Ascending aorta (tissue), 2 donors: ENCODE data around the gene IMMP2L. TPM values are rescaled to one million over a fixed set of nuclear protein-coding genes. Genes with fewer than 3 reads are reported as not detected.

ENCODE experiments used
- DNase-seq, 2 donors: peaks; one replicate each; pipeline ENCODE4 v3.0.0-alpha.2; 2019; ENCODE audit warnings: low spot score in 2 of 2
- H3K27ac ChIP-seq, 2 donors: fragments of 200-600 bp; sonication (generic); one replicate each; pipeline ENCODE4 v1.5.1; 2016 to 2017; ENCODE audit warnings: mild to moderate bottlenecking in 1 of 2
- H3K27me3 ChIP-seq: fragments of 200-600 bp; sonication (generic); one replicate; pipeline ENCODE4 v1.5.1; 2017
- H3K36me3 ChIP-seq, 2 donors: fragments of 200-600 bp; sonication (generic); one replicate each; pipeline ENCODE4 v1.5.1; 2016
- H3K4me1 ChIP-seq, 2 donors: fragments of 200-600 bp; sonication (generic); one replicate each; pipeline ENCODE4 v1.5.1; 2016 to 2017; ENCODE audit warnings: mild to moderate bottlenecking in 1 of 2
- H3K4me3 ChIP-seq, 2 donors: fragments of 200-600 bp; sonication (generic); one replicate each; pipeline ENCODE4 v1.5.1; 2016 to 2017; ENCODE audit warnings: mild to moderate bottlenecking in 1 of 2
- H3K9me3 ChIP-seq, 2 donors: fragments of 200-600 bp; sonication (generic); one replicate each; pipeline ENCODE4 v1.5.1; 2016
- intact Hi-C: fragments of 100-400 bp; cut with DNase I; formaldehyde crosslinking; loops from one replicate; pipeline ENCODE4 v1.15.1; 2023
- total RNA-seq: library from RNA; depleted of rRNA; stranded (reverse); fragments of >200 nt; gene quantifications from one replicate; pipeline ENCODE4 v1.1.0, GENCODE V29; 2016
- TF ChIP-seq, protein P1 (sequence below), 3 experiments: fragments of 200-600 bp in 2 of 3; fragments of 450-650 bp in 1 of 3; sonication (generic) in 2 of 3; IDR thresholded peaks; one replicate each; pipeline ENCODE4 v1.5.1; 2016 to 2019; ENCODE audit warnings: antibody characterized with exemption in 3 of 3, mild to moderate bottlenecking in 1 of 3, moderate library complexity in 1 of 3

IMMP2L gene
- total RNA-seq, 1 donor from 2014 or later, result 143 TPM

DNA sequence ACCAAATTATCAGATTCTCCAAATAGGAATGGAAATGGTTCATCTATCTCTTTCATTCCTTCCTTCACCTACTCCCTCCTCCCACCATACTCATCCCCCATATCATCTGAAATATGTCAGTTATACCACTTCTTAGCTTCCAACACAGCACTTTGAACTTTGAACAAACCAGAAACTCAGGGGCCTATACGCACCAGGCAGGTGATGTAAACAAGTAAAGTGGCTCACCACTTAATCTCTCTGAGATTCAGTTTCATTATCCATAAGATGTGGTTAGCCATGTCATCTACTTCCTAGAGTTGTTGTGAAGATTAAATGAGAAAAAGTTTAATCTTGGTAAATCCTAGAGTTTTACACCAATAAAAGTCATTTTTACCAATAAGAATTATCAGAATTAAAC, 537.3 kb downstream of the IMMP2L start:
- Histone ChIP-seq H3K4me1 (peaks cover 0 to 8% of the 10 kb centered on the region in 2 donors), H3K27ac (no peak overlapping the region), H3K27me3 (no peaks in the 10 kb centered on the region), H3K4me3 (no peak overlapping the region), H3K9me3 (no peaks in the 10 kb centered on the region), H3K36me3 (no peaks in the 10 kb centered on the region)
- TF ChIP-seq, protein P1, sequence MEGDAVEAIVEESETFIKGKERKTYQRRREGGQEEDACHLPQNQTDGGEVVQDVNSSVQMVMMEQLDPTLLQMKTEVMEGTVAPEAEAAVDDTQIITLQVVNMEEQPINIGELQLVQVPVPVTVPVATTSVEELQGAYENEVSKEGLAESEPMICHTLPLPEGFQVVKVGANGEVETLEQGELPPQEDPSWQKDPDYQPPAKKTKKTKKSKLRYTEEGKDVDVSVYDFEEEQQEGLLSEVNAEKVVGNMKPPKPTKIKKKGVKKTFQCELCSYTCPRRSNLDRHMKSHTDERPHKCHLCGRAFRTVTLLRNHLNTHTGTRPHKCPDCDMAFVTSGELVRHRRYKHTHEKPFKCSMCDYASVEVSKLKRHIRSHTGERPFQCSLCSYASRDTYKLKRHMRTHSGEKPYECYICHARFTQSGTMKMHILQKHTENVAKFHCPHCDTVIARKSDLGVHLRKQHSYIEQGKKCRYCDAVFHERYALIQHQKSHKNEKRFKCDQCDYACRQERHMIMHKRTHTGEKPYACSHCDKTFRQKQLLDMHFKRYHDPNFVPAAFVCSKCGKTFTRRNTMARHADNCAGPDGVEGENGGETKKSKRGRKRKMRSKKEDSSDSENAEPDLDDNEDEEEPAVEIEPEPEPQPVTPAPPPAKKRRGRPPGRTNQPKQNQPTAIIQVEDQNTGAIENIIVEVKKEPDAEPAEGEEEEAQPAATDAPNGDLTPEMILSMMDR (IDR thresholded peaks at IDR 0.05), result no peak
- DNase-seq, result no peak
- intact Hi-C loops, result no loop called here

DNA sequence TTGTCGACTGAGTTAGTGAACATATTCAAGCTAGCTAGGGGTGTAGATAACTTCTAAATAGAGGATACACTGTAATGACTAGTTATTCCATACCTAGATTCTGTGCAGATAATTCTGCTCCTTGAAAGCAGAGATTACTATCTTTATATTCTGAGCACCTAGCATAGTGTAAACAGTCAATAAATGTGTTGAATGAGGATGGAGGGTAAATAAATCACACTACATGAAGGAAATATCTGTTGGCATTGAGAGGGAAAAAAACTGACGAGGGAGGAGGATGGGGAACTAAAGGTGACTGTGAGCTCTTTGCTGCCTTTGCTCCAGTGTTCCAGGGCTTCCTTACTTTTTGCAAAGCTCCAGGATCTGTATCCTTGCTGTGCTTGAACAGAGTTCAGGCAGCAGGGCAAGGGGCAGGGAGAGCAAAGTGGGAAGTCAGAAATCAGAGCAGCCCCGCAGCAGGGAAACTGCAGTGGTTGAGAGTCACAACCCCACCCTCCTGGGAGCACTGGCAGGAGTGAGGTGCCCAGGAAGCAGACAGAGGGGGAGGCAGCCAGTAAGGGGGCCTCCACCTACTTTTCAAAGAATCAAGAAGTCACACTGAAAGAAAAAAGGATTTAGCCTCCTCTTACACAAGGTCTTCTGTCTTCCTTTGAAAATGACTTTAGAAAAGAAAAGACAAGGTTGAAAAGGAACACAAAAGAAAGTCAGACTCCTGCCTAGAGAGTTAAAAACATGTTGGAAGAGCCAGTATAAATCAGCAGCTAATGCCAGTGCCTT, 543.1 kb downstream of the IMMP2L start:
- intact Hi-C loops, result no loop called here
- TF ChIP-seq, protein P1 (IDR thresholded peaks at IDR 0.05), result no peak
- no peak for DNase-seq
- H3K4me1 ChIP-seq, result no peaks in the 10 kb centered on the region
- H3K27ac ChIP-seq, result no peak overlapping the region
- no peak overlapping the region for H3K4me3 ChIP-seq
- no peaks in the 10 kb centered on the region for H3K36me3 ChIP-seq
- H3K27me3 ChIP-seq, result no peaks in the 10 kb centered on the region
- H3K9me3 ChIP-seq, result no peaks in the 10 kb centered on the region

DNA sequence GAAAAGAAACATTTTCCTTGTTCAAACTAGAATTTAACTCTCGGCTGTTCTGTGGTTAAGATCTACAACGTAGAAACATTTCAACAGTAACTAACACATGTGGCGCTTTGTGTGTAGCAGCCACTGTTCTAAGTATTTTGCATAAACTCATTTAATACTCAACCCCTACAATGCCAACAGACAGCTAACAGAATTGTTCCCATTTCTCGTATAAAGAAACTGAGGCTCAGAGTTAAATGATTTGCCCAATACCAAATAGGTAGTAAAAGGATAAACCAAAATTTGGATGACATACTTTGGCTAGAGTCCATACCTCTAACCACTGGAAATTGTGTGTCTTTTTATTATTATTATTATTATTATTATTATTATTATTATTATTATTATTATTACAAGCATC, 543.8 kb downstream of the IMMP2L start:
- H3K9me3 ChIP-seq, result no peaks in the 10 kb centered on the region
- DNase-seq, result no peak
- intact Hi-C loops, result no loop called here

DNA sequence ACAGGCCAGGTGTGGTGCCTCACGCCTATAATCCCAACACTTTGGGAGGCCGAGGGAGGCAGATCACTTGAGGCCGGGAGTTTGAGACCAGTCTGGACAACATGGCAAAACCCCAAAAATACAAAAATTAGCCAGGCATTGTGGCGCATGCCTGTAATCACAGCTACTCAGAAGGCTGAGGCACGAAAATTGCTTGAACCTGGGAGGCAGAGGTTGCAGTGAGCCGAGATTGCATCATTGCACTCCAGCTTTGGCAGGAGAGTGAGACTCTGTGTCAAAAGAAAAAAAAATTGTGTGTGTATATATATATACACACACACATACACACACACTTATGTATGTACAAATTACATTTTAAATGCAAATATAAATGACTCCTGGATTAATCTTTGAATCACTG, 548.2 kb downstream of the IMMP2L start:
- TF ChIP-seq, protein P1 (IDR thresholded peaks at IDR 0.05), result no peak
- intact Hi-C loops, result no loop called here
- Histone ChIP-seq H3K4me1 (no peaks in the 10 kb centered on the region), H3K9me3 (no peaks in the 10 kb centered on the region), H3K36me3 (no peaks in the 10 kb centered on the region), H3K27ac (no peak overlapping the region), H3K27me3 (no peaks in the 10 kb centered on the region), H3K4me3 (no peak overlapping the region)
- DNase-seq, result no peak

More for the DNA sequence above, 543.8 kb downstream of the IMMP2L start:
- H3K4me3 ChIP-seq, result no peak overlapping the region
- TF ChIP-seq, protein P1 (IDR thresholded peaks at IDR 0.05), result no peak
- H3K27ac ChIP-seq, result no peak overlapping the region
- no peaks in the 10 kb centered on the region for H3K36me3 ChIP-seq
- no peaks in the 10 kb centered on the region for H3K4me1 ChIP-seq
- H3K27me3 ChIP-seq, result no peaks in the 10 kb centered on the region

DNA sequence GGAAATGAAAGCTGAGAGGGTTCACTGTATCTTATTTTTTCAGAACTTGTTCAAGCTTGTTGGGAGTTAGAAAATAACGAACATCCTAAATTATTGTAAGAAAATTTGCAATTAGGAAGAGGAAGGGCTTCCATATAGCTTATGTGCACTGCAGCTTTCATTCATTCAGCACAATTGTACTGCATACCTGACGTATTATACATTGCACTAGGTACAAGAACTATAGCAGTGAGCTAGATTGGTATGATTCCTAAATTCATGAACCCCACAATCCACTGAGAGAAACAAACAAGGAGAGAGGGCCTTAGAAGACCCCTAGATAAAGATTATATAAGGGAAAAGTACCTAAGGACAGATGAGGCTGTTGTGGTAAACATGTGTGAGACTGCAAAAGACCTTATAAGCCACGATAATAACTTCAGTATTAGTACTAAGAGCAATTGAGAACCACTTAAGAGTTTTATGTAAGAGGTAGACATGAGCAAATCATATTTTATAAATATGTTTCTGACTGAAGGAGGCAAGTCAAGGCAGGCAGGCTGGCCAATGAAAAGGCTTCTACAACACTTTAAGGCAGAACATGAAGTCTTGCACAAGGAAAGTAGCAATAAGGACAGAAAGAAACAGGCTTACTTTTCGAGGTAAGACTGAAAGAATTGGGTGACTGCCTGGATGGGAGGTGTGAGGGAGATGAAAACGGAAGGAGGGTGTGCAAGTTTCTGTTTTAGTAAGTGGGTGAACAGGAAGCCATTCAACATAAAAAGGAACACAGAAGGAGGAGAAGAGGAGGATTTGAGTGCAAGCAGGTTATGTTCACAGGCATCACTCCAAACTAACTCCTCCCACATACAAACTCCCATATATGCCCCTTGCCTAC, 549.3 kb downstream of the IMMP2L start:
- Histone ChIP-seq H3K4me3 (no peak overlapping the region), H3K27ac (no peak overlapping the region), H3K4me1 (no peaks in the 10 kb centered on the region), H3K36me3 (no peaks in the 10 kb centered on the region), H3K27me3 (no peaks in the 10 kb centered on the region), H3K9me3 (no peaks in the 10 kb centered on the region)
- TF ChIP-seq, protein P1 (IDR thresholded peaks at IDR 0.05), result no peak
- intact Hi-C loops, result no loop called here
- no peak for DNase-seq
